Neural progenitor cell (in vitro differentiated cells): ENCODE measurements around the gene LINGO4. TPM values are rescaled to one million over a fixed set of nuclear protein-coding genes. Genes with fewer than 3 reads are reported as not detected.

Source experiments
- DNase-seq: peaks from one replicate; pipeline ENCODE4 v3.0.0-alpha.2; 2016; ENCODE audit warnings: low spot score
- H2AFZ ChIP-seq: fragments of 200-600 bp; sonication (generic); replicated peaks from 2 replicates; pipeline ENCODE4 v1.6.1; 2016; ENCODE audit warnings: antibody characterized with exemption
- H3F3A ChIP-seq: fragments of 200-600 bp; sonication (generic); 2 replicates; pipeline ENCODE4 v1.6.1; 2016; ENCODE audit warnings: antibody characterized with exemption, low read depth
- H3K27ac ChIP-seq: fragments of 200-600 bp; sonication (generic); 2 replicates; pipeline ENCODE4 v1.5.1; 2016; ENCODE audit warnings: mild to moderate bottlenecking
- H3K27me3 ChIP-seq: fragments of 200-600 bp; sonication (generic); 2 replicates; pipeline ENCODE4 v1.6.1; 2016; ENCODE audit warnings: mild to moderate bottlenecking, moderate library complexity
- H3K36me3 ChIP-seq: fragments of 200-600 bp; sonication (generic); 2 replicates; pipeline ENCODE4 v1.5.1; 2016
- H3K4me1 ChIP-seq: fragments of 200-600 bp; sonication (generic); 2 replicates; pipeline ENCODE4 v1.6.1; 2016; ENCODE audit warnings: mixed run types
- H3K4me2 ChIP-seq: fragments of 200-600 bp; sonication (generic); 2 replicates; pipeline ENCODE4 v1.6.1; 2016
- H3K4me3 ChIP-seq: fragments of 200-600 bp; sonication (generic); 2 replicates; pipeline ENCODE4 v1.5.1; 2016
- H3K79me2 ChIP-seq: fragments of 200-600 bp; sonication (generic); 2 replicates; pipeline ENCODE4 v1.6.1; 2016; ENCODE audit warnings: low read depth
- H3K9ac ChIP-seq: fragments of 200-600 bp; sonication (generic); 2 replicates; pipeline ENCODE4 v1.6.1; 2016
- H3K9me3 ChIP-seq: fragments of 200-600 bp; sonication (generic); 2 replicates; pipeline ENCODE4 v1.5.1; 2016; ENCODE audit warnings: low read depth
- H4K20me1 ChIP-seq: fragments of 200-600 bp; sonication (generic); 2 replicates; pipeline ENCODE4 v1.6.1; 2016; ENCODE audit warnings: low read depth
- H3K27ac Mint-ChIP-seq: 3 replicates; pipeline ENCODE4 v1.8.0; 2021; ENCODE audit warnings: mixed read lengths
- H3K27me3 Mint-ChIP-seq: 2 replicates; pipeline ENCODE4 v1.8.0; 2022; ENCODE audit warnings: low read depth, mild to moderate bottlenecking, inconsistent platforms, moderate library complexity, mixed read lengths; ENCODE audit not compliant: insufficient read depth
- H3K36me3 Mint-ChIP-seq: 3 replicates; pipeline ENCODE4 v1.8.0; 2021; ENCODE audit warnings: mixed read lengths
- H3K4me1 Mint-ChIP-seq: 3 replicates; pipeline ENCODE4 v1.8.0; 2021; ENCODE audit warnings: mixed read lengths
- H3K4me3 Mint-ChIP-seq: 3 replicates; pipeline ENCODE4 v1.8.0; 2021; ENCODE audit warnings: mild to moderate bottlenecking, moderate library complexity, mixed read lengths
- H3K9me3 Mint-ChIP-seq: 3 replicates; pipeline ENCODE4 v1.8.0; 2020; ENCODE audit warnings: mixed read lengths
- CTCF ChIP-seq: fragments of 200-600 bp; sonication (generic); IDR thresholded peaks from 2 replicates; pipeline ENCODE4 v1.5.1; 2017; ENCODE audit warnings: antibody characterized with exemption, mild to moderate bottlenecking
- EZH2 ChIP-seq: fragments of 200-600 bp; sonication (generic); IDR thresholded peaks from 2 replicates; pipeline ENCODE4 v1.6.1; 2017; ENCODE audit warnings: antibody characterized with exemption, mild to moderate bottlenecking, moderate library complexity
- EZH2phosphoT487 ChIP-seq: fragments of 200-600 bp; sonication (generic); IDR thresholded peaks from 2 replicates; pipeline ENCODE4 v1.6.1; 2017; ENCODE audit warnings: antibody characterized with exemption
- total RNA-seq: library from RNA; depleted of rRNA; stranded (reverse); fragments of >200 nt; gene quantifications from 2 replicates; pipeline ENCODE4 v1.2.3, GENCODE V29; 2015; ENCODE audit warnings: low replicate concordance

The LINGO4 gene
- total RNA-seq, 1 donor from 2014 or later = not detected

GRCh38 chr1:151822404-151822803, 17.2 kb upstream of the LINGO4 start:
- no peaks in the 10 kb centered on the region for H3K27me3 ChIP-seq
- Mint-ChIP-seq H3K27me3 (peaks cover 13% of the 10 kb centered on the region), H3K4me1 (peaks cover 5% of the 10 kb centered on the region), H3K36me3 (no peaks in the 10 kb centered on the region), H3K9me3 (peaks cover 2% of the 10 kb centered on the region), H3K27ac (no peak overlapping the region), H3K4me3 (no peak overlapping the region)
- no peak for TF ChIP-seq CTCF
- no peak overlapping the region for H3K4me3 ChIP-seq
- no peak overlapping the region for H2AFZ ChIP-seq
- no peaks in the 10 kb centered on the region for H3K36me3 ChIP-seq
- no peak overlapping the region for H3K9ac ChIP-seq
- H4K20me1 ChIP-seq = no peaks in the 10 kb centered on the region
- H3K4me2 ChIP-seq = no peak overlapping the region
- no peaks in the 10 kb centered on the region for H3F3A ChIP-seq
- DNase-seq = no peak
- H3K79me2 ChIP-seq = no peaks in the 10 kb centered on the region
- no peak overlapping the region for H3K27ac ChIP-seq
- H3K9me3 ChIP-seq = no peaks in the 10 kb centered on the region
- H3K4me1 ChIP-seq = no peaks in the 10 kb centered on the region

GRCh38 chr1:151820940-151821339, 15.7 kb upstream of the LINGO4 start:
- Histone ChIP-seq H3K4me3 (no peak overlapping the region), H4K20me1 (no peaks in the 10 kb centered on the region), H2AFZ (no peak overlapping the region), H3K9ac (no peak overlapping the region), H3K79me2 (no peaks in the 10 kb centered on the region), H3K4me1 (no peaks in the 10 kb centered on the region), H3K27ac (no peak overlapping the region), H3K36me3 (no peaks in the 10 kb centered on the region), H3K27me3 (no peaks in the 10 kb centered on the region), H3K4me2 (no peak overlapping the region), H3F3A (no peaks in the 10 kb centered on the region), H3K9me3 (no peaks in the 10 kb centered on the region)
- peaks cover 2% of the 10 kb centered on the region for H3K4me1 Mint-ChIP-seq
- no peak for DNase-seq
- TF ChIP-seq EZH2phosphoT487 = no peak
- peaks cover 17% of the 10 kb centered on the region for H3K27me3 Mint-ChIP-seq
- H3K9me3 Mint-ChIP-seq = peaks cover 2% of the 10 kb centered on the region
- no peak overlapping the region for H3K4me3 Mint-ChIP-seq
- no peak overlapping the region for H3K27ac Mint-ChIP-seq
- no peaks in the 10 kb centered on the region for H3K36me3 Mint-ChIP-seq

- H3K4me1 Mint-ChIP-seq = peaks cover 2% of the 10 kb centered on the region
- H3K4me1 ChIP-seq = no peaks in the 10 kb centered on the region
- H3K9ac ChIP-seq = no peak overlapping the region
- no peaks in the 10 kb centered on the region for H3K36me3 ChIP-seq
- no peaks in the 10 kb centered on the region for H3F3A ChIP-seq
- no peak for DNase-seq
- no peak overlapping the region for H3K4me3 Mint-ChIP-seq
- no peak overlapping the region for H2AFZ ChIP-seq
- peaks cover 2% of the 10 kb centered on the region for H3K9me3 Mint-ChIP-seq
- no peaks in the 10 kb centered on the region for H3K9me3 ChIP-seq
- H3K4me2 ChIP-seq = no peak overlapping the region
- H3K27ac Mint-ChIP-seq = no peak overlapping the region
- no peak overlapping the region for H3K27ac ChIP-seq
- no peak overlapping the region for H3K4me3 ChIP-seq
- TF ChIP-seq CTCF (no peak), EZH2 (no peak), EZH2phosphoT487 (no peak)
- no peaks in the 10 kb centered on the region for H3K36me3 Mint-ChIP-seq
- H4K20me1 ChIP-seq = no peaks in the 10 kb centered on the region
- no peaks in the 10 kb centered on the region for H3K27me3 ChIP-seq
- H3K27me3 Mint-ChIP-seq = peaks cover 14% of the 10 kb centered on the region
- H3K79me2 ChIP-seq = no peaks in the 10 kb centered on the region
These were observed 14.9 kb upstream of the LINGO4 start for GRCh38 chr1:151819976-151820623.

- Mint-ChIP-seq H3K9me3 (peaks cover 2% of the 10 kb centered on the region), H3K27ac (no peak overlapping the region), H3K4me1 (peaks cover 2% of the 10 kb centered on the region), H3K36me3 (no peaks in the 10 kb centered on the region), H3K27me3 (peaks cover 10% of the 10 kb centered on the region), H3K4me3 (no peak overlapping the region)
- H3K9me3 ChIP-seq = no peaks in the 10 kb centered on the region
- H3F3A ChIP-seq = no peaks in the 10 kb centered on the region
- no peaks in the 10 kb centered on the region for H3K79me2 ChIP-seq
- H3K4me3 ChIP-seq = no peak overlapping the region
- H4K20me1 ChIP-seq = no peaks in the 10 kb centered on the region
- H3K36me3 ChIP-seq = no peaks in the 10 kb centered on the region
- H3K9ac ChIP-seq = no peak overlapping the region
- TF ChIP-seq EZH2phosphoT487 = no peak
- TF ChIP-seq EZH2 = no peak
- no peak for TF ChIP-seq CTCF
- no peak for DNase-seq
- H3K4me1 ChIP-seq = no peaks in the 10 kb centered on the region
- H3K27me3 ChIP-seq = no peaks in the 10 kb centered on the region
- H3K27ac ChIP-seq = no peak overlapping the region
- no peak overlapping the region for H2AFZ ChIP-seq
- H3K4me2 ChIP-seq = no peak overlapping the region
These were observed 14.1 kb upstream of the LINGO4 start for GRCh38 chr1:151819227-151819835.
